ENCODE measurements around the gene PDGFA. TPM values are rescaled to one million over a fixed set of nuclear protein-coding genes. Genes with fewer than 3 reads are reported as not detected.

Gene PDGFA
- total and polyA plus RNA-seq, 5 experiments from 2014 or later: 0.21 to 0.30 TPM; not detected in 3

GRCh38 chr7:517774-518629 is 1.6 kb downstream of the PDGFA start:
- Mint-ChIP-seq H3K4me3 (peak overlapping the region; percentile 68 to 88 (median 81)), H3K9me3 (no peaks in the 10 kb centered on the region), H3K27ac (peak overlapping the region in 3 of 10 donors; percentile 41 to 84 (median 49)), H3K36me3 (peaks cover 0 to 3% (median 0%) of the 10 kb centered on the region in 3 donors), H3K4me1 (peaks cover 6 to 22% (median 18%) of the 10 kb centered on the region in 4 donors), H3K27me3 (peaks cover 10 to 51% (median 17%) of the 10 kb centered on the region in 5 donors)
- DNase-seq (no peak), ATAC-seq (peak in 1 of 2 donors; percentile 18)
- POLR2A ChIA-PET: interaction anchor here (0.6 kb wide), 1 partner anchor 185 kb away, joined by 3 read pairs; no protein-coding TSS in a partner anchor

DNA sequence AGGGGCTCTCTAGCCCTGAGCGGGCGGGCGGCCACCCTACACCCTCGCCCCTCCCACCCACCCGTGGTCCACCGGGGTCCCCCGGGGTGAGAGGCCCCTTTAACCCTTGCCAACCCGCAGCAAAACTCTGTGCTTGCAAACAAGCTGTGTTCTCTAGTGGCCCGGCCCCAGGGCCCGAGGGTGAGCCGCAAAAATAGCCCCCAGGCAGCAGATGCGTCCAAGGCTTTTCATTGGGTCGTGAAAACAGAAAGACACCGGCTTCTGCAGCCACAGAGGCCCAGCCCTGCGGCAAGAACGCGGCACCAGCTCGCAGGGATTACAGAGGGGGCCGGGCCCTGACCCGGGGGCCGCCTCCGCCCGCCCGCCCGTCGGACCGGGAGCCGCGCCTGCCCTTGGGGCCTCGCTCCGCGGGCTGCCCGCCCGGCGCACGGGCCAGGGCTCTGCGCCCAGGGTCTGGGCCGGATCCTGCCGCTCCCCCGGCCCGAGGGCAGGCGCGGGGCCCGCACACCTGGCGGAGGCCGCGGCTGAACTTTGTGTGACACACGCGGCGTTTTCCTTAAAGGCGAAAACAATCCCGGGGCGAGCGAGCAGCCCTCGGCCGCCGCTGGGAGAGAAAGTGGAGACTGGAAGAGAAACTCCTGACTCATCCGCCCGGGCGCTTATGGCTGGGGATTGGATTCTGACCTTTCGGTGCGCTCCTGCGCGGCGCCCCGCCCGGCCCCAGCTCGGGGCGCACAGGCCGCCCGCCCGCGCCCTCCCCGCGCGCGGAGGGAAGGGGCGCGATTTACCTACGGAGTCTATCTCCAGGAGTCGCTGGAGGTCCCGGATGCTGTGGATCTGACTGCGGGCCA is 2.8 kb downstream of the PDGFA start:
- ATAC-seq: no peak

GRCh38 chr7:516216-516605 is 3.4 kb downstream of the PDGFA start:
- no peak for ATAC-seq
- H3K4me3 Mint-ChIP-seq: peak overlapping the region in 6 of 10 donors; percentile 7 to 52 (median 22)
- peaks cover 0 to 2% (median 0%) of the 10 kb centered on the region in 3 donors for H3K36me3 Mint-ChIP-seq
- no peaks in the 10 kb centered on the region for H3K9me3 Mint-ChIP-seq
- POLR2A ChIA-PET: no interaction called here
- no peak for DNase-seq
- peaks cover 6 to 15% (median 13%) of the 10 kb centered on the region in 4 donors for H3K4me1 Mint-ChIP-seq
- H3K27ac Mint-ChIP-seq: no peak overlapping the region
- peaks cover 10 to 46% (median 17%) of the 10 kb centered on the region in 5 donors for H3K27me3 Mint-ChIP-seq

More for the DNA sequence above, 2.8 kb downstream of the PDGFA start:
- Mint-ChIP-seq H3K36me3 (peaks cover 0 to 3% (median 0%) of the 10 kb centered on the region in 3 donors), H3K27me3 (peaks cover 10 to 50% (median 17%) of the 10 kb centered on the region in 5 donors), H3K9me3 (no peaks in the 10 kb centered on the region), H3K4me1 (peaks cover 6 to 18% (median 16%) of the 10 kb centered on the region in 4 donors), H3K4me3 (peak overlapping the region in 1 of 10 donors; percentile 43), H3K27ac (no peak overlapping the region)
- POLR2A ChIA-PET: no interaction called here
- DNase-seq: no peak

GRCh38 chr7:515628-516027 is 4.0 kb downstream of the PDGFA start:
- H3K4me3 Mint-ChIP-seq: peak overlapping the region in 2 of 10 donors; percentile 11 to 20
- peaks cover 6 to 13% (median 12%) of the 10 kb centered on the region in 4 donors for H3K4me1 Mint-ChIP-seq
- DNase-seq (no peak), ATAC-seq (no peak)
- H3K9me3 Mint-ChIP-seq: no peaks in the 10 kb centered on the region
- H3K27ac Mint-ChIP-seq: no peak overlapping the region
- H3K36me3 Mint-ChIP-seq: no peaks in the 10 kb centered on the region
- POLR2A ChIA-PET: interaction anchor here (0.7 kb wide), 1 partner anchor 224 kb away, joined by 4 read pairs; no protein-coding TSS in a partner anchor
- H3K27me3 Mint-ChIP-seq: peaks cover 9 to 41% (median 17%) of the 10 kb centered on the region in 5 donors

DNA sequence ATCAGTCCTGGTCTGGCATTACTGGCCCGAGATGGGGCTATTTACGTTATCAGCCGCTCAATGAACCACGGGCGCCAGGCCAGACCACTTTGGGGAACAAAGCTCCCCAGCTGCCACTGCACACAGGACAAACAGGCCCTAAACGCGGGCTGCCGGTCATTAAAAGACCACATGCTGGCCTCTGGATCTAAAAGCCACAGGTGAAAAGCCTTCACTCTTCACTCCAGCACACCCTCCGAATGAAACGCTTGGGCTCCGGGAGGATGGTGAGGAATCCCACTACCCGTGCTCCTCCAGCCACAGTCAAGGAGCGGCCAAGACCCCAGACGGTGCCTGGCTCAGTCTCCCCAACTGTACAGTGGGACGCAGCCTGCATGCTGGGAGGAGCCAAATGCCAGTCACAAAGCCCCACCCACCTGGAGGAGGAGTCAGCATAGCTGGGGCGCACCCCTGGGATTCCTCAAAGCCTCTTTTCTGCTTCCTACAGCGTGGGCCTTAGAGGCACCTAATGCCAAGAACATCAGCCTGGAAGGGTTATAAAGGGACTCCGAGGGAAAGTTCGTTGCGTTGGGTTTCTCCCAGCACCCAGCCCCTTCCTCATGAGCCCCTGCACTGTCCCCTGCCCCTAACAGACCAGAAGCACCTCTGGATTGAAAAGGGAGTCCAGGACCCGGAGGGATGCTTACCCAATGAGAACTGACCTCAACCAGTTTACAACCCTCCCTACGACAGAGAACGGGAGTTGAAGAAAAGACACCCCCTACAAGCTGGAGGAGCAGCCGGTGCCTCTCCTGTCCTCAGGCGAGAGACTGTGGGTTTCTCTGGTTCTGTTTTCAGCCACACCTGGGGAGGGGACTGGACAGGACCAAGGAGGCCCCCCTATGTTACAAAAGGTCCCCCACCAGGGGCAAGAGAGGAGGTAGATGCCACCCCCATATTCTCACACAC is 4.7 kb downstream of the PDGFA start:
- POLR2A ChIA-PET: interaction anchor here (0.7 to 1.1 kb wide), 2 partner anchors 31 to 225 kb away, joined by 3 to 4 read pairs; no protein-coding TSS in a partner anchor
- H3K4me3 Mint-ChIP-seq: peak overlapping the region in 2 of 10 donors; percentile 4 to 18

GRCh38 chr7:514242-514641 is 5.4 kb downstream of the PDGFA start:
- no peaks in the 10 kb centered on the region for H3K9me3 Mint-ChIP-seq
- H3K27ac Mint-ChIP-seq: no peak overlapping the region
- no peaks in the 10 kb centered on the region for H3K36me3 Mint-ChIP-seq
- peaks cover 6 to 13% (median 12%) of the 10 kb centered on the region in 4 donors for H3K4me1 Mint-ChIP-seq
- POLR2A ChIA-PET: interaction anchor here (1.1 kb wide), 1 partner anchor 31 kb away, joined by 3 read pairs; no protein-coding TSS in a partner anchor
- no peak overlapping the region for H3K4me3 Mint-ChIP-seq
- no peak for DNase-seq
- peaks cover 9 to 39% (median 17%) of the 10 kb centered on the region in 5 donors for H3K27me3 Mint-ChIP-seq
- no peak for ATAC-seq

More for the DNA sequence above, 4.7 kb downstream of the PDGFA start:
- H3K27ac Mint-ChIP-seq: no peak overlapping the region
- no peaks in the 10 kb centered on the region for H3K36me3 Mint-ChIP-seq
- no peaks in the 10 kb centered on the region for H3K9me3 Mint-ChIP-seq
- DNase-seq (no peak), ATAC-seq (no peak)
- H3K27me3 Mint-ChIP-seq: peaks cover 9 to 39% (median 17%) of the 10 kb centered on the region in 5 donors
- peaks cover 6 to 13% (median 12%) of the 10 kb centered on the region in 4 donors for H3K4me1 Mint-ChIP-seq

GRCh38 chr7:513521-514166 is 6.0 kb downstream of the PDGFA start:
- Mint-ChIP-seq H3K9me3 (no peaks in the 10 kb centered on the region), H3K4me1 (peaks cover 6 to 12% (median 10%) of the 10 kb centered on the region in 4 donors), H3K36me3 (no peaks in the 10 kb centered on the region), H3K4me3 (no peak overlapping the region), H3K27me3 (peaks cover 9 to 35% (median 17%) of the 10 kb centered on the region in 5 donors), H3K27ac (no peak overlapping the region)
- POLR2A ChIA-PET: interaction anchor here (1.1 kb wide), 1 partner anchor 32 kb away, joined by 3 read pairs; no protein-coding TSS in a partner anchor
- DNase-seq: no peak
- no peak for ATAC-seq

GRCh38 chr7:512541-513311 is 6.9 kb downstream of the PDGFA start:
- Mint-ChIP-seq H3K4me1 (peaks cover 1 to 6% (median 4%) of the 10 kb centered on the region in 4 donors), H3K27me3 (peaks cover 2 to 28% (median 14%) of the 10 kb centered on the region in 5 donors), H3K4me3 (no peak overlapping the region), H3K36me3 (no peaks in the 10 kb centered on the region), H3K27ac (no peak overlapping the region), H3K9me3 (no peaks in the 10 kb centered on the region)
- DNase-seq (no peak), ATAC-seq (no peak)
- POLR2A ChIA-PET: no interaction called here

DNA sequence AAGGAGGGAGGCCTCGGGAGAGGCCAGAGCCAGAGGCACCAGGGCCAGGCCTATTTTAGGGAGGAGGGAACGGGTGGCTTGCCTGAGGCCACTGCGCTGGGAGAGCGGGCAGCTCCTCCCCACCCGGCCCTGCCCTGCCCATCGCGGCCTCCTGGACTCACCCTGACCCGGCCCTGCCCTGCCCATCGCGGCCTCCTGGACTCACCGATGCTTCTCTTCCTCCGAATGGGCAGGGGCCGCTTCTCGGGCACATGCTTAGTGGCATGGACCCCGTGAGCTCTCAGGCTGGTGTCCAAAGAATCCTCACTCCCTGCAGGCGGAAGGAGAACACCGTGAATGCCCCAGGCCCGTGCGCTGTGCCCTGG is 7.5 kb downstream of the PDGFA start:
- Mint-ChIP-seq H3K4me3 (no peak overlapping the region), H3K9me3 (no peaks in the 10 kb centered on the region), H3K4me1 (peaks cover 0 to 4% (median 2%) of the 10 kb centered on the region in 4 donors), H3K27ac (no peak overlapping the region), H3K27me3 (peaks cover 0 to 26% (median 12%) of the 10 kb centered on the region in 5 donors), H3K36me3 (no peaks in the 10 kb centered on the region)
- POLR2A ChIA-PET: no interaction called here
- ATAC-seq: no peak
- no peak for DNase-seq

DNA sequence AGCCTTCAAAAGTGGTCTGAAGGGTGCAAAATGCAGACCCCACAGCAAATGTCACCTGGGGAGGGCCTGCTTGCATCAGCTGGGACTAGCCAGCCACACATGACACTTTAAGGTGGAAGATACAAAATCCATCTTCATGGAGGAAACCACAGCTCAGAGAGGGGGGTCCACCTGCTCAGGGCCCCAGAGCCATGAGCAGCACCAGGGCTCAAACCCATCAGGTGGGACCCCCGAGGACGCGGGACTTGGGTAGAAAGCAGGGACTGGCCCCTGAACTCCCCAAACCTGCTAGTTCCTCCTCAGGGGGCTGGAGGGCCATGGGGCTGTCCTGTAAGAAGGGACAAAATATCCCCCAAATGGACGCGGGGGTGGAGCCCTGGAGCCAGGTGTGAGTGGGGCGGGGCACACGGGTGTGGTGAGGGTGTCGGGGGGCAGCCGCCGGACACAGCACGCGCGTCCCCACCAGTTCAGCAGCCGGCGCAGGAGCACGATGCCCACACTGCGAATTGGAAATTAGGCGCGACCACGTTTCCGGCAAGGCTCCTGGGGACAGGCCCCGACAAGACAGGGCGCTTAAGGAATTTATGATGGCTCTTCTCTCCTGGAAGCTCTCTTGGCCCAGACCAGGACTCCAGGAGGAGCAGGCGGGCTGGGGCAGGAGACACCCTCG is 8.0 kb downstream of the PDGFA start:
- no peaks in the 10 kb centered on the region for H3K9me3 Mint-ChIP-seq
- DNase-seq (peak in 1 of 10 donors; percentile 1), ATAC-seq (no peak)
- POLR2A ChIA-PET: interaction anchor here (0.5 kb wide), 1 partner anchor 1003 kb away, joined by 3 read pairs; no protein-coding TSS in a partner anchor
- peaks cover 0 to 4% (median 2%) of the 10 kb centered on the region in 4 donors for H3K4me1 Mint-ChIP-seq
- H3K4me3 Mint-ChIP-seq: no peak overlapping the region
- peak overlapping the region in 1 of 10 donors; percentile 52 for H3K27ac Mint-ChIP-seq
- no peaks in the 10 kb centered on the region for H3K36me3 Mint-ChIP-seq
- peaks cover 0 to 25% (median 12%) of the 10 kb centered on the region in 5 donors for H3K27me3 Mint-ChIP-seq

All from naive thymus-derived CD8-positive, alpha-beta T cell (primary cell).